B cell (primary cell): ENCODE data around the gene CRYZ. TPM values are rescaled to one million over a fixed set of nuclear protein-coding genes. Genes with fewer than 3 reads are reported as not detected.

ENCODE experiments used
- ATAC-seq: fragments of 200-7000 bp; cut with Tn5 transposase; one replicate; pipeline ENCODE4 v1.10.0; 2021; ENCODE audit warnings: low read depth, mild to moderate bottlenecking, moderate number of reproducible peaks, moderate library complexity
- CTCF ChIA-PET: fragments of 350-600 bp; sonication (Branson Sonifier 250); formaldehyde crosslinking; loops from one replicate; lab custom pipeline; 2021; ENCODE audit warnings: antibody characterized with exemption, inconsistent platforms; lab: Charles Lee
- POLR2A ChIA-PET: fragments of 350-600 bp; sonication (Branson Sonifier 250); formaldehyde crosslinking; loops from one replicate; lab custom pipeline; 2021; ENCODE audit warnings: antibody characterized with exemption; lab: Charles Lee
- DNase-seq: peaks from one replicate; pipeline ENCODE4 v3.0.0; 2013
- H2AFZ ChIP-seq: 2 replicates; pipeline ENCODE4 v1.6.1; 2012; ENCODE audit warnings: mild to moderate bottlenecking, low read depth, low read length; ENCODE audit not compliant: insufficient read depth, poor library complexity, severe bottlenecking
- H3K27ac ChIP-seq, 2 donors: 1 replicate in 1 of 2; 2 replicates in 1 of 2; pipeline ENCODE4 v1.5.1; 2012 to 2013; ENCODE audit warnings: low read length in 2 of 2, mild to moderate bottlenecking in 2 of 2, moderate library complexity in 1 of 2
- H3K27me3 ChIP-seq, 4 experiments: fragments of 200-600 bp in 1 of 4; sonication (generic) in 1 of 4; replicated peaks in 1 of 4; 1 replicate in 2 of 4; 2 replicates in 2 of 4; pipeline versions ENCODE4 v1.6.1 to v1.7.0; 2013 to 2016; ENCODE audit warnings: low read length in 3 of 4, mild to moderate bottlenecking in 2 of 4, mixed read lengths in 1 of 4, moderate library complexity in 1 of 4; ENCODE audit not compliant: insufficient read depth in 4 of 4, control insufficient read depth in 3 of 4; ENCODE audit errors: control extremely low read depth in 1 of 4
- H3K36me3 ChIP-seq, 2 experiments: replicated peaks in 1 of 2; 1 replicate in 1 of 2; 2 replicates in 1 of 2; pipeline versions ENCODE4 v1.6.1 to v1.7.1; 2013; ENCODE audit warnings: low read length in 1 of 2; ENCODE audit not compliant: insufficient read depth in 2 of 2, control insufficient read depth in 1 of 2; ENCODE audit errors: control extremely low read depth in 1 of 2, extremely low read depth in 1 of 2
- H3K4me1 ChIP-seq, 2 donors: fragments of 200-600 bp in 1 of 2; sonication (generic) in 1 of 2; 1 replicate in 1 of 2; 2 replicates in 1 of 2; pipeline versions ENCODE4 v1.5.1 to v1.6.1; 2013 to 2017; ENCODE audit warnings: low read length in 2 of 2; ENCODE audit not compliant: control insufficient read depth in 2 of 2, insufficient read depth in 2 of 2
- H3K4me2 ChIP-seq: replicated peaks from 2 replicates; pipeline ENCODE3; 2012; ENCODE audit warnings: mild to moderate bottlenecking, low read depth, low read length; ENCODE audit not compliant: poor library complexity, severe bottlenecking
- H3K4me3 ChIP-seq, 5 experiments: fragments of 200-600 bp in 1 of 5; sonication (generic) in 1 of 5; 1 replicate in 3 of 5; 2 replicates in 2 of 5; pipeline versions ENCODE4 v1.5.1 to v1.7.0; 2011 to 2016; ENCODE audit warnings: low read length in 4 of 5, mild to moderate bottlenecking in 4 of 5, low read depth in 2 of 5, control low read depth in 1 of 5, moderate library complexity in 1 of 5; ENCODE audit not compliant: insufficient read depth in 1 of 5; ENCODE audit errors: control extremely low read depth in 1 of 5, extremely low read depth in 1 of 5
- H3K79me2 ChIP-seq: fragments of 200-600 bp; sonication (generic); one replicate; pipeline ENCODE4 v1.6.0; 2016; ENCODE audit warnings: low read length; ENCODE audit not compliant: control insufficient read depth, insufficient read depth
- H3K9ac ChIP-seq: fragments of 200-600 bp; sonication (generic); 2 replicates; pipeline ENCODE4 v1.6.1; 2017; ENCODE audit warnings: mild to moderate bottlenecking, low read length, moderate library complexity
- H3K9me3 ChIP-seq, 3 donors: one replicate each; pipeline versions ENCODE4 v1.6.1 to v1.7.1; 2013; ENCODE audit warnings: low read length in 2 of 3; ENCODE audit not compliant: control insufficient read depth in 2 of 3, insufficient read depth in 1 of 3; ENCODE audit errors: control extremely low read depth in 1 of 3
- H4K20me1 ChIP-seq: 2 replicates; pipeline ENCODE4 v1.6.0; 2012; ENCODE audit warnings: mild to moderate bottlenecking, low read length; ENCODE audit not compliant: insufficient read depth, control insufficient read depth, poor library complexity, severe bottlenecking
- H3K27ac Mint-ChIP-seq: one replicate; pipeline ENCODE4 v1.8.0; 2021; ENCODE audit warnings: mixed read lengths
- H3K27me3 Mint-ChIP-seq: one replicate; pipeline ENCODE4 v1.8.0; 2021; ENCODE audit warnings: mixed read lengths
- H3K4me1 Mint-ChIP-seq: one replicate; pipeline ENCODE4 v1.8.0; 2021; ENCODE audit warnings: mixed read lengths
- H3K4me3 Mint-ChIP-seq: one replicate; pipeline ENCODE4 v1.8.0; 2021; ENCODE audit warnings: mixed read lengths
- H3K9me3 Mint-ChIP-seq: one replicate; pipeline ENCODE4 v1.8.0; 2022; ENCODE audit warnings: mixed read lengths; ENCODE audit not compliant: insufficient read depth
- EZH2 ChIP-seq: IDR thresholded peaks from 2 replicates; pipeline ENCODE4 v1.6.1; 2012; ENCODE audit warnings: borderline replicate concordance, low read depth, mild to moderate bottlenecking, moderate library complexity, low read length; ENCODE audit not compliant: insufficient read depth, poor library complexity, severe bottlenecking
- WGBS: methylation state at CpG from one replicate; pipeline ENCODE4 v1.1.5; 2013; ENCODE audit warnings: missing lambda C conversion rate; ENCODE audit not compliant: insufficient coverage; 5-methylcytosine and 5-hydroxymethylcytosine counted together
- intact Hi-C: fragments of 100-400 bp; cut with micrococcal nuclease; formaldehyde crosslinking; loops from one replicate; pipeline ENCODE4 v1.10.0; 2022
- polyA plus RNA-seq: library from polyadenylated mRNA; depleted of rRNA; stranded (reverse); fragments of >200 nt; gene quantifications from 2 replicates; pipeline ENCODE4 v1.2.3, GENCODE V29; 2012
- total RNA-seq, 2 donors: library from RNA; stranded (reverse); fragments of 120-200 nt in 1 of 2; gene quantifications; 1 replicate in 1 of 2; 2 replicates in 1 of 2; pipeline versions ENCODE4 v1.2.3 to v1.2.4, GENCODE V29; 2013 to 2022
- TF ChIP-seq, protein P1 (sequence below): fragments of 200-600 bp; IDR thresholded peaks from one replicate; pipeline ENCODE4 v1.8.0; 2022; ENCODE audit warnings: antibody characterized with exemption, mild to moderate bottlenecking

The CRYZ gene
- total and polyA plus RNA-seq, 2 donors (not counting 1 experiment from before 2014, with no cell fraction given) = 11.1 to 21.7 TPM

DNA sequence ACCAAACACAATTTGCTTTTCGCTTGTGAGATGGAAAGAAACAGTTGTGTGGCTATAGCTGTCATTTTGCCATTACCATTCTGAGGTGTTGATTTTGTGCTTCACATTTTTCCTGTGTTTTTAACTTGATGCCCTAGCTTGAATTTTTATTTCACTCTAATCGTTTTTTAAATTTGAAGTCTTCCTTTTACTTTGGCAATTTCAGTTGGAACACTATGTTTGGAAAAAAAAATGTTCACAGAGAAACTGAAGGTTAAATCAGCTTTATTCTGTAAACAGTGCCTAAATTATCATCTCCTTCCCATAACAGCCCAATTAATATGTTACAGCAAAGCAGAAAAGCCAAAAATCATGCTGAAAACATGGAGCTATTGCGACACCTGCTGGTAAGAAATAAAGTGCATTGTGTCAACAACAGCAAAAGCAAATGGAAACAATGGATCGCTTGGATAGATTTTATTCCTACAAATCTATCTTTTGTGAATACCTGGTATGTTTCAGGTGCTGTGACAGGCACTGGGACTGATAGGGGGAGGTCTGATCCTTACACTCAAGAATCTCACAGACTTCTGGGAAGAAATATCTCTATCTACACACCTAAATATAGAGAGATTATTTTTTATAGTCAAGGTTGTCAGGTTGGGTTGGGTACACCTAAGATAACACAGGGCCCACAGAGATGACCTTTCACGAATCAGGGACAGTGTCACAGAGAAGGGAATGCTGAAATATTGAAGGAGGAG, 43.1 kb downstream of the CRYZ start:
- TF ChIP-seq, protein P1, sequence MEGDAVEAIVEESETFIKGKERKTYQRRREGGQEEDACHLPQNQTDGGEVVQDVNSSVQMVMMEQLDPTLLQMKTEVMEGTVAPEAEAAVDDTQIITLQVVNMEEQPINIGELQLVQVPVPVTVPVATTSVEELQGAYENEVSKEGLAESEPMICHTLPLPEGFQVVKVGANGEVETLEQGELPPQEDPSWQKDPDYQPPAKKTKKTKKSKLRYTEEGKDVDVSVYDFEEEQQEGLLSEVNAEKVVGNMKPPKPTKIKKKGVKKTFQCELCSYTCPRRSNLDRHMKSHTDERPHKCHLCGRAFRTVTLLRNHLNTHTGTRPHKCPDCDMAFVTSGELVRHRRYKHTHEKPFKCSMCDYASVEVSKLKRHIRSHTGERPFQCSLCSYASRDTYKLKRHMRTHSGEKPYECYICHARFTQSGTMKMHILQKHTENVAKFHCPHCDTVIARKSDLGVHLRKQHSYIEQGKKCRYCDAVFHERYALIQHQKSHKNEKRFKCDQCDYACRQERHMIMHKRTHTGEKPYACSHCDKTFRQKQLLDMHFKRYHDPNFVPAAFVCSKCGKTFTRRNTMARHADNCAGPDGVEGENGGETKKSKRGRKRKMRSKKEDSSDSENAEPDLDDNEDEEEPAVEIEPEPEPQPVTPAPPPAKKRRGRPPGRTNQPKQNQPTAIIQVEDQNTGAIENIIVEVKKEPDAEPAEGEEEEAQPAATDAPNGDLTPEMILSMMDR = peak; percentile 91
- no peak for TF ChIP-seq EZH2
- Histone ChIP-seq H3K4me3 (no peak overlapping the region), H2AFZ (no peak overlapping the region), H3K9ac (no peak overlapping the region), H3K4me1 (no peaks in the 10 kb centered on the region), H3K79me2 (no peaks in the 10 kb centered on the region), H3K4me2 (no peak overlapping the region), H3K36me3 (no peaks in the 10 kb centered on the region), H3K27ac (no peak overlapping the region), H3K27me3 (no peaks in the 10 kb centered on the region), H3K9me3 (no peaks in the 10 kb centered on the region), H4K20me1 (no peaks in the 10 kb centered on the region)
- H3K27ac Mint-ChIP-seq = no peak overlapping the region
- no peaks in the 10 kb centered on the region for H3K4me1 Mint-ChIP-seq
- H3K9me3 Mint-ChIP-seq = no peaks in the 10 kb centered on the region
- intact Hi-C loops = no loop called here
- POLR2A ChIA-PET = no interaction called here
- ATAC-seq (no peak), DNase-seq (peak; percentile 64)
- CTCF ChIA-PET = interaction anchor here (0.7 to 3.0 kb wide), 20 partner anchors 9 to 850 kb away, joined by 3 to 14 read pairs (median 4); partner anchors contain the start of genes CRYZ and TYW3
- WGBS = 0% methylated on average over 1 of the region's 5 CpGs
- H3K27me3 Mint-ChIP-seq = no peaks in the 10 kb centered on the region
- no peak overlapping the region for H3K4me3 Mint-ChIP-seq

DNA sequence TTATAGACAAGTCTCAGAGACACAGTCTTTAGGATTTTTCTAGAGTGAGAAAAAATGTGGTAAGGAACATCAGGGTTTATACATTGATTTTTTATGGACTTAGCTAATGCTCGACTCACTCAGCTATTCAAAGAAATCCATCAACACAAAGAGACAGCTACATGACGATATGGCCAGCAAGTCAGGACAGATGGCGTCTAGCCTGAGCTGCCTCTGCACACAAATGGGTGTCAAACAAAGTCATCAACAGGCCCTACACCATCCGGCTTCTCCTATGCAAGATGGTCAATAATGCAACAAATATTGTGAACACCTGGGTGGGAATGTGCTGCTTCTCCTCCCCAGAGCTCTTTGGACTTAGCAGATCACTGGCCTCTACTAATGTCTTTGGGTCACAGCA, 45.9 kb downstream of the CRYZ start:
- H3K4me3 Mint-ChIP-seq = no peak overlapping the region
- Histone ChIP-seq H2AFZ (no peak overlapping the region), H3K4me2 (no peak overlapping the region), H3K9ac (no peak overlapping the region), H3K4me3 (no peak overlapping the region), H3K9me3 (no peaks in the 10 kb centered on the region), H4K20me1 (no peaks in the 10 kb centered on the region), H3K27me3 (no peaks in the 10 kb centered on the region), H3K27ac (no peak overlapping the region), H3K36me3 (no peaks in the 10 kb centered on the region), H3K79me2 (no peaks in the 10 kb centered on the region), H3K4me1 (no peaks in the 10 kb centered on the region)
- ATAC-seq (no peak), DNase-seq (no peak)
- intact Hi-C loops = no loop called here
- ChIA-PET POLR2A (no interaction called here), CTCF (interaction anchor here (1.0 kb wide), 1 partner anchor 11 kb away, joined by 3 read pairs; no protein-coding TSS in a partner anchor)
- peaks cover 2% of the 10 kb centered on the region for H3K4me1 Mint-ChIP-seq
- no peak for TF ChIP-seq EZH2
- no peaks in the 10 kb centered on the region for H3K27me3 Mint-ChIP-seq
- 100% methylated on average over 2 of the region's 4 CpGs for WGBS
- H3K9me3 Mint-ChIP-seq = no peaks in the 10 kb centered on the region
- no peak overlapping the region for H3K27ac Mint-ChIP-seq
